GM23248 (cell line): ENCODE measurements around the gene TOX2.

ENCODE experiments used
- EZH2 ChIP-seq: fragments of 200-600 bp; sonication (generic); IDR thresholded peaks from 2 replicates; pipeline ENCODE4 v1.6.1; 2018; ENCODE audit warnings: antibody characterized with exemption, mild to moderate bottlenecking; ENCODE audit not compliant: insufficient read depth, poor library complexity, severe bottlenecking
- EZH2phosphoT487 ChIP-seq: fragments of 200-600 bp; sonication (generic); IDR thresholded peaks from 2 replicates; pipeline ENCODE4 v1.6.1; 2018; ENCODE audit warnings: antibody characterized with exemption, moderate library complexity, mild to moderate bottlenecking, low read depth; ENCODE audit not compliant: insufficient read depth

DNA sequence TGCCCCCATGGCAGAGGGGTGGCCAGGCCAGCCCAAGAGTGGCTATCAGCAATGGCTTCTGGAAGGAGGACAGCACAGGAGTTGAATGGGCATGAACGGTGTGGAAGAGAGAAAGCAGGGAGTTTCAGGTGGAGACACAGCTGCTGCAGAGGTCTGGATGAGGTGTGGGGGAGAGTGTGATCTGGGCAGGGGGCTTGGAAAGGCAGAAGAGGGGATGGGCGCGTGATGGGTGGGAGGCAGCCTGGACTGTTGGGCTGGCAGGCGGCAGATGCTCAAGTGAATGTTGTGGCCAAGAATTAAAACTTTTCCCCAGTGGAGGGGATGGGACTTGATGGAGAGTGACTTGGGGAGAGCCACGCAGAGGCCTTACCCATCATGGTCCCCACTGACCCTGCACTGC lies 46.5 kb downstream of the TOX2 start:
- TF ChIP-seq EZH2, result no peak
- TF ChIP-seq EZH2phosphoT487, result no peak
